GM12878 (cell line): Measurements from ENCODE around the gene PCLO.

ENCODE experiments used
- CTCF ChIP-seq, 3 experiments: IDR thresholded peaks in 2 of 3; conservative IDR thresholded peaks in 1 of 3; 2 replicates each; pipeline ENCODE4 v1.5.1; 2011; ENCODE audit warnings: low read depth in 3 of 3, low read length in 3 of 3, mild to moderate bottlenecking in 3 of 3, control low read depth in 2 of 3, moderate library complexity in 2 of 3, inconsistent platforms in 1 of 3, mixed read lengths in 1 of 3; ENCODE audit not compliant: control insufficient read depth in 2 of 3, insufficient read depth in 1 of 3; ENCODE audit errors: extremely low read depth in 1 of 3
- ESRRA ChIP-seq: IDR thresholded peaks from 2 replicates; pipeline ENCODE4 v1.6.1; 2012; ENCODE audit warnings: mild to moderate bottlenecking, low read length, improper control_type of control experiment
- EZH2 ChIP-seq: IDR thresholded peaks from 2 replicates; pipeline ENCODE4 v1.6.1; 2012; ENCODE audit warnings: low read depth, mild to moderate bottlenecking, control low read depth, inconsistent platforms, low read length, borderline replicate concordance; ENCODE audit not compliant: control insufficient read depth
- MXI1 ChIP-seq: fragments of 150-350 bp; IDR thresholded peaks from 2 replicates; pipeline ENCODE4 v1.6.1; 2011; ENCODE audit warnings: low read depth, mild to moderate bottlenecking, inconsistent platforms, low read length, improper control_type of control experiment
- MYC ChIP-seq: IDR thresholded peaks from 2 replicates; pipeline ENCODE4 v1.6.1; 2011; ENCODE audit warnings: mild to moderate bottlenecking, low read length, moderate library complexity, inconsistent platforms; ENCODE audit not compliant: insufficient read depth, insufficient replicate concordance, insufficient read length, severe bottlenecking
- POLR2AphosphoS5 ChIP-seq: IDR thresholded peaks from 2 replicates; pipeline ENCODE4 v1.6.1; 2011; ENCODE audit warnings: mild to moderate bottlenecking, low read length, inconsistent platforms
- RAD21 ChIP-seq: IDR thresholded peaks from 2 replicates; pipeline ENCODE4 v1.6.1; 2011; ENCODE audit warnings: mild to moderate bottlenecking, low read depth, low read length, moderate library complexity; ENCODE audit not compliant: insufficient read depth
- SMC3 ChIP-seq: IDR thresholded peaks from 2 replicates; pipeline ENCODE4 v1.6.1; 2011; ENCODE audit warnings: low read length, improper control_type of control experiment, borderline replicate concordance
- TAF1 ChIP-seq: IDR thresholded peaks from 2 replicates; pipeline ENCODE4 v1.6.1; 2011; ENCODE audit warnings: mild to moderate bottlenecking, low read depth, low read length, borderline replicate concordance
- TCF7 ChIP-seq: IDR thresholded peaks from 2 replicates; pipeline ENCODE4 v1.6.1; 2014; ENCODE audit warnings: antibody characterized with exemption, borderline replicate concordance
- ZNF217 ChIP-seq: fragments of 450-650 bp; IDR thresholded peaks from 2 replicates; pipeline ENCODE4 v1.6.1; 2017; ENCODE audit warnings: antibody characterized with exemption, mild to moderate bottlenecking
- TF ChIP-seq, protein P1 (sequence below): fragments of 450-650 bp; IDR thresholded peaks from 2 replicates; pipeline ENCODE4 v1.6.1; 2017; ENCODE audit warnings: mild to moderate bottlenecking
- TF ChIP-seq, protein P2 (sequence below): fragments of 450-650 bp; formaldehyde crosslinking; IDR thresholded peaks from 2 replicates; pipeline ENCODE4 v1.4.0; 2020; ENCODE audit warnings: mild to moderate bottlenecking, moderate library complexity

GRCh38 chr7:82906502-82906901 lies 256.2 kb downstream of the PCLO start:
- TF ChIP-seq MYC = no peak
- no peak for TF ChIP-seq TAF1
- no peak for TF ChIP-seq RAD21
- TF ChIP-seq SMC3 = no peak
- no peak for TF ChIP-seq POLR2AphosphoS5
- TF ChIP-seq, protein P1, sequence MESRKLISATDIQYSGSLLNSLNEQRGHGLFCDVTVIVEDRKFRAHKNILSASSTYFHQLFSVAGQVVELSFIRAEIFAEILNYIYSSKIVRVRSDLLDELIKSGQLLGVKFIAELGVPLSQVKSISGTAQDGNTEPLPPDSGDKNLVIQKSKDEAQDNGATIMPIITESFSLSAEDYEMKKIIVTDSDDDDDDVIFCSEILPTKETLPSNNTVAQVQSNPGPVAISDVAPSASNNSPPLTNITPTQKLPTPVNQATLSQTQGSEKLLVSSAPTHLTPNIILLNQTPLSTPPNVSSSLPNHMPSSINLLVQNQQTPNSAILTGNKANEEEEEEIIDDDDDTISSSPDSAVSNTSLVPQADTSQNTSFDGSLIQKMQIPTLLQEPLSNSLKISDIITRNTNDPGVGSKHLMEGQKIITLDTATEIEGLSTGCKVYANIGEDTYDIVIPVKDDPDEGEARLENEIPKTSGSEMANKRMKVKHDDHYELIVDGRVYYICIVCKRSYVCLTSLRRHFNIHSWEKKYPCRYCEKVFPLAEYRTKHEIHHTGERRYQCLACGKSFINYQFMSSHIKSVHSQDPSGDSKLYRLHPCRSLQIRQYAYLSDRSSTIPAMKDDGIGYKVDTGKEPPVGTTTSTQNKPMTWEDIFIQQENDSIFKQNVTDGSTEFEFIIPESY = no peak
- TF ChIP-seq CTCF (IDR thresholded peaks at IDR 0.05 in 2 of 3, conservative IDR thresholded peaks at IDR 0.05 in 1 of 3; ENCODE audit: control insufficient read depth in 2 of 3, extremely low read depth in 1 of 3, insufficient read depth in 1 of 3, low read depth in 3 of 3, low read length in 3 of 3) = no peak
- TF ChIP-seq ZNF217 = no peak
- TF ChIP-seq, protein P2, sequence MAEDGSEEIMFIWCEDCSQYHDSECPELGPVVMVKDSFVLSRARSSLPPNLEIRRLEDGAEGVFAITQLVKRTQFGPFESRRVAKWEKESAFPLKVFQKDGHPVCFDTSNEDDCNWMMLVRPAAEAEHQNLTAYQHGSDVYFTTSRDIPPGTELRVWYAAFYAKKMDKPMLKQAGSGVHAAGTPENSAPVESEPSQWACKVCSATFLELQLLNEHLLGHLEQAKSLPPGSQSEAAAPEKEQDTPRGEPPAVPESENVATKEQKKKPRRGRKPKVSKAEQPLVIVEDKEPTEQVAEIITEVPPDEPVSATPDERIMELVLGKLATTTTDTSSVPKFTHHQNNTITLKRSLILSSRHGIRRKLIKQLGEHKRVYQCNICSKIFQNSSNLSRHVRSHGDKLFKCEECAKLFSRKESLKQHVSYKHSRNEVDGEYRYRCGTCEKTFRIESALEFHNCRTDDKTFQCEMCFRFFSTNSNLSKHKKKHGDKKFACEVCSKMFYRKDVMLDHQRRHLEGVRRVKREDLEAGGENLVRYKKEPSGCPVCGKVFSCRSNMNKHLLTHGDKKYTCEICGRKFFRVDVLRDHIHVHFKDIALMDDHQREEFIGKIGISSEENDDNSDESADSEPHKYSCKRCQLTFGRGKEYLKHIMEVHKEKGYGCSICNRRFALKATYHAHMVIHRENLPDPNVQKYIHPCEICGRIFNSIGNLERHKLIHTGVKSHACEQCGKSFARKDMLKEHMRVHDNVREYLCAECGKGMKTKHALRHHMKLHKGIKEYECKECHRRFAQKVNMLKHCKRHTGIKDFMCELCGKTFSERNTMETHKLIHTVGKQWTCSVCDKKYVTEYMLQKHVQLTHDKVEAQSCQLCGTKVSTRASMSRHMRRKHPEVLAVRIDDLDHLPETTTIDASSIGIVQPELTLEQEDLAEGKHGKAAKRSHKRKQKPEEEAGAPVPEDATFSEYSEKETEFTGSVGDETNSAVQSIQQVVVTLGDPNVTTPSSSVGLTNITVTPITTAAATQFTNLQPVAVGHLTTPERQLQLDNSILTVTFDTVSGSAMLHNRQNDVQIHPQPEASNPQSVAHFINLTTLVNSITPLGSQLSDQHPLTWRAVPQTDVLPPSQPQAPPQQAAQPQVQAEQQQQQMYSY (CRISPR knock-in tag) = no peak
- TF ChIP-seq MXI1 = no peak
- TF ChIP-seq TCF7 = no peak
- TF ChIP-seq EZH2 = no peak
- TF ChIP-seq ESRRA = no peak
